Adrenal gland (tissue), 12 donors: Measurements from ENCODE around the gene GDF10. TPM values are rescaled to one million over a fixed set of nuclear protein-coding genes. Genes with fewer than 3 reads are reported as not detected.

Experiments used
- DNase-seq, 7 donors: peaks; one replicate each; pipeline ENCODE4 v3.0.0-alpha.2; 2019 to 2020
- H3K27ac ChIP-seq, 5 donors: fragments of 200-600 bp; sonication (generic) in 4 of 5; 1 replicate in 3 of 5; 2 replicates in 2 of 5; pipeline versions ENCODE4 v1.5.1 to v1.8.0; 2016 to 2020; ENCODE audit warnings: mild to moderate bottlenecking in 1 of 5
- H3K27me3 ChIP-seq: fragments of 200-600 bp; 2 replicates; pipeline ENCODE4 v1.8.0; 2021
- H3K36me3 ChIP-seq, 2 donors: fragments of 200-600 bp; replicated peaks in 1 of 2; 1 replicate in 1 of 2; 2 replicates in 1 of 2; pipeline versions ENCODE4 v1.5.1 to v1.8.0; 2018 to 2022
- H3K4me1 ChIP-seq, 2 donors: fragments of 200-600 bp; replicated peaks in 1 of 2; 1 replicate in 1 of 2; 2 replicates in 1 of 2; pipeline versions ENCODE4 v1.5.1 to v1.8.0; 2018 to 2021
- H3K4me3 ChIP-seq, 4 donors: fragments of 200-600 bp; sonication (generic) in 3 of 4; one replicate each; pipeline ENCODE4 v1.5.1; 2016 to 2018
- H3K9me3 ChIP-seq, 3 donors: fragments of 200-600 bp; sonication (generic) in 1 of 3; replicated peaks in 1 of 3; 1 replicate in 2 of 3; 2 replicates in 1 of 3; pipeline versions ENCODE4 v1.5.1 to v1.8.0; 2016 to 2021
- POLR2A ChIP-seq, 2 donors: fragments of 450-650 bp; IDR thresholded peaks; one replicate each; pipeline ENCODE4 v1.6.1; 2017; ENCODE audit warnings: antibody characterized with exemption in 2 of 2, mild to moderate bottlenecking in 2 of 2, moderate library complexity in 1 of 2
- WGBS, 4 donors: extraction: QIAGEN DNeasy Blood & Tissue Kit in 2 of 4; methylation state at CpG; one replicate each; pipeline versions ENCODE4 v1.1.5 to v1.1.7; 2013 to 2017; 5-methylcytosine and 5-hydroxymethylcytosine counted together
- intact Hi-C, 2 donors: fragments of 100-400 bp; cut with DNase I; formaldehyde crosslinking; loops; one replicate each; pipeline versions ENCODE4 v1.14.1 to v1.15.0; 2022 to 2023
- polyA plus RNA-seq, 3 donors: library from polyadenylated mRNA; stranded (reverse); fragments of 200-250 nt in 2 of 3; fragments of 350-450 nt in 1 of 3; fragmentation: Illumina TruSeq in 1 of 3; extraction: RNeasy Lipid Tissue Mini Kit (QIAGEN cat#74804) in 1 of 3; gene quantifications; one replicate each; pipeline ENCODE4 v1.2.3, GENCODE V29; 2013 to 2014
- total RNA-seq, 9 donors: library from RNA; depleted of rRNA in 4 of 9; stranded (reverse); fragments of >200 nt in 4 of 9; fragments of 120-200 nt in 1 of 9; fragmentation: NEBNext Ultra II Directional in 1 of 9; extraction: Animal tissue kit (Norgen Biotek cat#: 25700) in 1 of 9; gene quantifications; one replicate each; pipeline versions ENCODE4 v1.1.0 to v1.2.4, GENCODE V29; 2013 to 2023
- TF ChIP-seq, protein P1 (sequence below), 6 experiments: fragments of 450-650 bp in 4 of 6; fragments of 200-600 bp in 2 of 6; sonication (generic) in 1 of 6; IDR thresholded peaks; 1 replicate in 5 of 6; 2 replicates in 1 of 6; pipeline versions ENCODE4 v1.5.1 to v1.8.0; 2016 to 2021; ENCODE audit warnings: antibody characterized with exemption in 6 of 6, mild to moderate bottlenecking in 2 of 6, moderate library complexity in 1 of 6
- donor health status: healthy with polysubstance abuse.
- donor health status: Bipolar disorder and iron deficiency.
- donor health status: DM: yes; HTN: yes; CAD: no.
- donor health status: DM: no; HTN: no; CAD: no.
- donor health status: DM: no; HTN: no; CAD: no.
- donor health status: DM: yes; HTN: yes; CAD: no.

GDF10 gene
- total and polyA plus RNA-seq, 12 donors: 0.06 to 8.5 (median 1.2) TPM; not detected in 1

DNA sequence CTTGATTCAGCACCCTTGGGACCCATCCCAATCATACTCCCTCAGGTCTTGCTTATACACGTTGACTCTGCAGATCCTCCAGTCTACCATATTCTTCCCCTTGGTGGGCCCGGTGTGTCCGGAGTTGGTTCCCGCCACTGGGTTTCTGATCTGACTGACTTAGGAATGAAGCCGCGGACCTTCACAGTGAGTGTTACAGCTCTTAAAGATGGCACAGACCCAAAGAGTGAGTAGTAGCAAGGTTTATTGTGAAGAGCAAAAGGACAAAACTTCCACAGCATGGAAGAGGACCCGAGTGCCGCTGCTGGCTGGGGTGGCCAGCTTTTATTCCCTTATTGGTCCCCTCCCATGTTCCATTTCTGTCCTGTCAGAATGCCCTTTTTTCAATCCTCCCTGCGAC, 5.9 kb upstream of the GDF10 start:
- Histone ChIP-seq H3K4me1 (no peaks in the 10 kb centered on the region), H3K36me3 (no peaks in the 10 kb centered on the region), H3K9me3 (no peaks in the 10 kb centered on the region), H3K27ac (no peak overlapping the region), H3K27me3 (no peaks in the 10 kb centered on the region), H3K4me3 (no peak overlapping the region)
- DNase-seq: peak in 1 of 7 donors; percentile 25
- intact Hi-C loops: no loop called here
- TF ChIP-seq POLR2A (IDR thresholded peaks at IDR 0.05): no peak
- TF ChIP-seq, protein P1, sequence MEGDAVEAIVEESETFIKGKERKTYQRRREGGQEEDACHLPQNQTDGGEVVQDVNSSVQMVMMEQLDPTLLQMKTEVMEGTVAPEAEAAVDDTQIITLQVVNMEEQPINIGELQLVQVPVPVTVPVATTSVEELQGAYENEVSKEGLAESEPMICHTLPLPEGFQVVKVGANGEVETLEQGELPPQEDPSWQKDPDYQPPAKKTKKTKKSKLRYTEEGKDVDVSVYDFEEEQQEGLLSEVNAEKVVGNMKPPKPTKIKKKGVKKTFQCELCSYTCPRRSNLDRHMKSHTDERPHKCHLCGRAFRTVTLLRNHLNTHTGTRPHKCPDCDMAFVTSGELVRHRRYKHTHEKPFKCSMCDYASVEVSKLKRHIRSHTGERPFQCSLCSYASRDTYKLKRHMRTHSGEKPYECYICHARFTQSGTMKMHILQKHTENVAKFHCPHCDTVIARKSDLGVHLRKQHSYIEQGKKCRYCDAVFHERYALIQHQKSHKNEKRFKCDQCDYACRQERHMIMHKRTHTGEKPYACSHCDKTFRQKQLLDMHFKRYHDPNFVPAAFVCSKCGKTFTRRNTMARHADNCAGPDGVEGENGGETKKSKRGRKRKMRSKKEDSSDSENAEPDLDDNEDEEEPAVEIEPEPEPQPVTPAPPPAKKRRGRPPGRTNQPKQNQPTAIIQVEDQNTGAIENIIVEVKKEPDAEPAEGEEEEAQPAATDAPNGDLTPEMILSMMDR (IDR thresholded peaks at IDR 0.05): no peak
- WGBS, 4 donors: 86 to 94% (median 91%) methylated on average over 9 of the region's 9 CpGs

DNA sequence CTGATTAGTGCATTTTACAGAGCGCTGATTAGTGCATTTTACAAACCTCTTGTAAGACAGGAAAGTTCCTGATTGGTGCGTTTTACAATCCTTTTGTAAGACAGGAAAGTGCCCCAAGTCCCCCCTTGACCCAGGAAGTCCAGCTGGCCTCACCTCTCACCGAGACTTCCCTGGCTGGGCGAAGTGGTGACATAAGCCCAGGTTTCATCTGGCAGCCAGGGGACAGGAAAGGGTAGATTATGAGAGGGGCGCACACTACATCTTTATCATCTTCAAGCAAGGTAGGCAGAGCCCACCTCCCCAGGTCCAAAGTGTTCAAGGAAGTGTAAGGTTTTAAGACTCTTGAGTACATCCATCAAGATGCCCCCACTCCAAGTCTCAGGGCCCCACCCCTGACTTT, 5.5 kb upstream of the GDF10 start:
- Histone ChIP-seq H3K4me1 (no peaks in the 10 kb centered on the region), H3K9me3 (no peaks in the 10 kb centered on the region), H3K27ac (no peak overlapping the region), H3K27me3 (no peaks in the 10 kb centered on the region), H3K36me3 (no peaks in the 10 kb centered on the region), H3K4me3 (no peak overlapping the region)
- WGBS, 4 donors: 77 to 92% (median 88%) methylated on average over 5 of the region's 5 CpGs
- TF ChIP-seq, protein P1 (IDR thresholded peaks at IDR 0.05): no peak
- no peak for TF ChIP-seq POLR2A (IDR thresholded peaks at IDR 0.05)
- peak in 2 of 7 donors; percentile 1 to 7 for DNase-seq
- intact Hi-C loops: no loop called here

DNA sequence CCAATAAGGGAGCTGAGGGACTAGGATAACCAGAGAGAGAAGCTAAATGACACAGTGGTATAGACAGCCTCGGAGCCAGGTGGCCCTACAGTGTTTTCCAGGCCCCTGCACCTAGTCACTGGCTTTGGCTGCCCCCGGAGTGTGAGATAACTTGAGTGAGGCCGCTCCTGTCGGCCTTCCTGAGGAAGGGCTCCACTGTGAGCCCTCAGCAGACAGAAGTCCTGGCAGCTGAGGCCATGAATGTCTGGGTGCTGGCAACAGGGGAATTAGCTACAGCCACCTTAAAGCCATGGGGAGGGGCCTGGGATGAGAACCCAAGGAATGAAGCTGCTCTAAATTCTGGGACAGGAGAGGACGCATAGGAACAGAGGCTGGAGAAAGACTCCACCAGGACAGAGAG, 4.6 kb upstream of the GDF10 start:
- H3K4me1 ChIP-seq: peaks cover 0 to 6% of the 10 kb centered on the region in 2 donors
- DNase-seq: peak in 1 of 7 donors; percentile 28
- intact Hi-C loops: no loop called here
- H3K27ac ChIP-seq: no peak overlapping the region
- WGBS, 4 donors: 79 to 88% (median 83%) methylated on average over 5 of the region's 5 CpGs
- H3K27me3 ChIP-seq: peaks cover 7% of the 10 kb centered on the region
- TF ChIP-seq POLR2A (IDR thresholded peaks at IDR 0.05): no peak
- TF ChIP-seq, protein P1 (IDR thresholded peaks at IDR 0.05): no peak
- H3K9me3 ChIP-seq: no peaks in the 10 kb centered on the region
- no peaks in the 10 kb centered on the region for H3K36me3 ChIP-seq
- no peak overlapping the region for H3K4me3 ChIP-seq

DNA sequence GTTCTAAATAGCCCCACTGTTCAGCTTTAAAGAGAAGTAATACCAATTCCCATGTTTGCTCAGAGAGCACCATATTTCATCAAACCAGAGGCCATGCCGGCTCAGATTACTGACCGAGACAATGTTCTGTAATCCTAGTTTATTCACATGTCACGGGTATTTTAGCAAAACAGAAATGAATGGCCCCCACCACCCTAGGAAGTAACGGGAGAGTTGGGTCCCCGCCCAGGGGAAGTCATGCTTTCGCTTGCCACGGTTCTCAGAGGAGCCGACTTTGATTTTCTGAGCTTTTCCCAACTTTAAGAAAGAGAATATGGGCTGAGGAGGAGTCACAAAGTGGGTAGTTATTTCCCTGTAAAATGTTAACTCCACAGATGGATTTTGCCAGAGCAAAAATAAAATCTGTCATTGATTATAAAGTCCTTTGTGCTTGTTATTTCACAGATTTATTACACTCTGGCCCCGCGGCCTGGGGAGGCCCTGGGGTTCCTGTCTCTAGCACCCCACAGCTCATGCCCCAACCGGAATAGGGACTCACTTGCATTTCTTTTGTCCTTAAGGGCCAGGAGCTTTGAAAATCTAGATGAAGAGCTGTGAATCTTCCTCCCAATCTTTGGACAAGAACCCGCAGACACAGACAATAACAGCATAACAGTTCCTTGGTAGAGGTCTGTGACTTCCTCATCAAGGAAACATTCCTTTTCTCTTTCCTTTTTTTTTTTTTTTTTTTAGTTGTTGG, 3.7 kb upstream of the GDF10 start:
- WGBS, 4 donors: 55 to 66% (median 59%) methylated on average over 12 of the region's 12 CpGs
- Histone ChIP-seq H3K4me3 (no peak overlapping the region), H3K4me1 (peaks cover 0 to 9% of the 10 kb centered on the region in 2 donors)

More for the DNA sequence above, 3.7 kb upstream of the GDF10 start:
- H3K9me3 ChIP-seq: no peaks in the 10 kb centered on the region
- peaks cover 15% of the 10 kb centered on the region for H3K27me3 ChIP-seq
- intact Hi-C loops: no loop called here
- H3K36me3 ChIP-seq: no peaks in the 10 kb centered on the region
- TF ChIP-seq POLR2A (IDR thresholded peaks at IDR 0.05): no peak
- TF ChIP-seq, protein P1 (IDR thresholded peaks at IDR 0.05): no peak
- no peak overlapping the region for H3K27ac ChIP-seq
- DNase-seq: no peak
